Erythroblast (primary cell): ENCODE results near the gene COL5A1.

Experiments
- GATA1 ChIP-seq: IDR thresholded peaks from 2 replicates; pipeline ENCODE4 v1.6.1; 2011; ENCODE audit warnings: low read depth, mild to moderate bottlenecking, control low read depth, low read length, moderate library complexity
- POLR2A ChIP-seq: IDR thresholded peaks from 2 replicates; pipeline ENCODE4 v1.6.1; 2011; ENCODE audit warnings: mild to moderate bottlenecking, low read length

DNA sequence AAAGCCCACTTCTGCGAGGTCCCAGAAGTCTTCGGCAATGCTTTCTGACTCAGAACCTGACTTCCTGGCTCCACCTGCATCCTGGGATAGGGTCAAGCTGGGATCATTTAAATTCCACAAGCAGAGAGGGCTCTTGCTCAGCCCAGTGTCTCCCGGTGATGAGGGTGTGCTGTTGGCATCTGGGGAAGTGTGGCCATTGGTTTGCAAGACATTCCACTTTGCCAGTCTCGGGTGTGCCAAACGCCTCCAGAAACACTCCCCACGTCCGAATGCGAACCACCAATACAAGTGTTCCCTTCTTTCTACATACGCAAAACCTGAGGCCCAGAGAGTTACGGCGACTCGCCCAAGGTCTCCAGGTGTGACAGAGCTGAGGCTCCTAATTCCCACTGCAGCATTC, 195.9 kb downstream of the COL5A1 start:
- TF ChIP-seq POLR2A: no peak
- no peak for TF ChIP-seq GATA1
